SKM-1 treated with dmso at 0.1 percent for 144 hours (cell line): ENCODE data around the gene MRPL28.

Source experiments
- DNase-seq: peaks from one replicate; lab custom pipeline; 2025; ENCODE audit not compliant: unreplicated experiment; lab: John Stamatoyannopoulos, UW

MRPL28 gene

DNA sequence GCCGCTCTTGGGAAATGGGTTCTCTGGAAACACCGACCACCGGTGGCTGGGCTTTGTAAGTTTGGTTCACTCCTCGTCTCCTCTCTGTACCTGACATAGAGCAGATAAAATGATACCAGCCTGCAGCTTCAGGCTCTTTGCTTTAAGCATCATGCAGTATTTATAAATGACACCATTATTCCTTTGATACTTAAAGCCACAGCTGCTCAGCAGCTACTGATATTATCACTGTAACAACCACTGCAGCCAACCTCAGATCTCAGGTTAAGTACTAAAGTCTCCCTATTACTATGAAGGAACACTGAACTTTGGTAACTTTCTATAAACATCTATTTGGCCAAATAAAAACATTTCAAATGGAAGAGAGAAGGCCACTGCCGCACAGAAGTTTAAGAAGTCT is 52.8 kb downstream of the MRPL28 start:
- no peak for DNase-seq
